Stimulated activated CD4-positive, alpha-beta T cell treated with anti-CD3 and anti-CD28 coated beads, Interleukin-15, amount 100 ng/mL, for 24 hours (primary cell): ENCODE measurements around the gene MPO.
A peak's percentile ranks its signal among the peaks of the same experiment; 100 is the strongest.

Experiments
- DNase-seq: peaks from one replicate; pipeline ENCODE4 v3.0.0-alpha.2; 2020

MPO gene

GRCh38 chr17:58319173-58320162 lies 38.7 kb upstream of the MPO start:
- DNase-seq: no peak

- DNase-seq: no peak
Measured at GRCh38 chr17:58318627-58319172, 38.0 kb upstream of the MPO start.

- no peak for DNase-seq
Measured at GRCh38 chr17:58318065-58318481, 37.3 kb upstream of the MPO start.

- peak; percentile 80 for DNase-seq
Measured at GRCh38 chr17:58317421-58318064, 36.8 kb upstream of the MPO start.

GRCh38 chr17:58316260-58316960 lies 35.7 kb upstream of the MPO start:
- DNase-seq: no peak

- DNase-seq: no peak
Measured at GRCh38 chr17:58315750-58316149, 35.0 kb upstream of the MPO start.

GRCh38 chr17:58315281-58315711 lies 34.6 kb upstream of the MPO start:
- no peak for DNase-seq

- no peak for DNase-seq
Measured at GRCh38 chr17:58314706-58315015, 33.9 kb upstream of the MPO start.

- DNase-seq: no peak
Measured at GRCh38 chr17:58313815-58314705, 33.3 kb upstream of the MPO start.

- DNase-seq: no peak
Measured at GRCh38 chr17:58312829-58313228, 32.1 kb upstream of the MPO start.

GRCh38 chr17:58312021-58312630 lies 31.4 kb upstream of the MPO start:
- DNase-seq: no peak

- no peak for DNase-seq
Measured at GRCh38 chr17:58311429-58311894, 30.7 kb upstream of the MPO start.

- no peak for DNase-seq
Measured at GRCh38 chr17:58310511-58311428, 30.0 kb upstream of the MPO start.

- DNase-seq: no peak
Measured at GRCh38 chr17:58309918-58310259, 29.2 kb upstream of the MPO start.

GRCh38 chr17:58308985-58309917 lies 28.5 kb upstream of the MPO start:
- DNase-seq: no peak

- DNase-seq: no peak
Measured at GRCh38 chr17:58308173-58308984, 27.6 kb upstream of the MPO start.

GRCh38 chr17:58307468-58308172 lies 26.9 kb upstream of the MPO start:
- DNase-seq: no peak
